Measurements from ENCODE around the gene PARP14.

- TF ChIP-seq SREBF1 (IDR thresholded peaks at IDR 0.05; ENCODE audit: low read length) (no peak), MAX (IDR thresholded peaks at IDR 0.05; ENCODE audit: low read depth, low read length) (no peak), ATF7 (IDR thresholded peaks at IDR 0.05; ENCODE audit: low read depth) (no peak), POLR2A (IDR thresholded peaks at IDR 0.05; ENCODE audit: low read depth, low read length) (no peak)
- TF ChIP-seq, protein P1, sequence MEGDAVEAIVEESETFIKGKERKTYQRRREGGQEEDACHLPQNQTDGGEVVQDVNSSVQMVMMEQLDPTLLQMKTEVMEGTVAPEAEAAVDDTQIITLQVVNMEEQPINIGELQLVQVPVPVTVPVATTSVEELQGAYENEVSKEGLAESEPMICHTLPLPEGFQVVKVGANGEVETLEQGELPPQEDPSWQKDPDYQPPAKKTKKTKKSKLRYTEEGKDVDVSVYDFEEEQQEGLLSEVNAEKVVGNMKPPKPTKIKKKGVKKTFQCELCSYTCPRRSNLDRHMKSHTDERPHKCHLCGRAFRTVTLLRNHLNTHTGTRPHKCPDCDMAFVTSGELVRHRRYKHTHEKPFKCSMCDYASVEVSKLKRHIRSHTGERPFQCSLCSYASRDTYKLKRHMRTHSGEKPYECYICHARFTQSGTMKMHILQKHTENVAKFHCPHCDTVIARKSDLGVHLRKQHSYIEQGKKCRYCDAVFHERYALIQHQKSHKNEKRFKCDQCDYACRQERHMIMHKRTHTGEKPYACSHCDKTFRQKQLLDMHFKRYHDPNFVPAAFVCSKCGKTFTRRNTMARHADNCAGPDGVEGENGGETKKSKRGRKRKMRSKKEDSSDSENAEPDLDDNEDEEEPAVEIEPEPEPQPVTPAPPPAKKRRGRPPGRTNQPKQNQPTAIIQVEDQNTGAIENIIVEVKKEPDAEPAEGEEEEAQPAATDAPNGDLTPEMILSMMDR (IDR thresholded peaks at IDR 0.05 in 2 of 3, conservative IDR thresholded peaks at IDR 0.05 in 1 of 3; ENCODE audit: control insufficient read depth in 2 of 3, extremely low read depth in 1 of 3, insufficient read depth in 1 of 3, low read depth in 3 of 3, low read length in 3 of 3): no peak
- TF ChIP-seq, protein P2, sequence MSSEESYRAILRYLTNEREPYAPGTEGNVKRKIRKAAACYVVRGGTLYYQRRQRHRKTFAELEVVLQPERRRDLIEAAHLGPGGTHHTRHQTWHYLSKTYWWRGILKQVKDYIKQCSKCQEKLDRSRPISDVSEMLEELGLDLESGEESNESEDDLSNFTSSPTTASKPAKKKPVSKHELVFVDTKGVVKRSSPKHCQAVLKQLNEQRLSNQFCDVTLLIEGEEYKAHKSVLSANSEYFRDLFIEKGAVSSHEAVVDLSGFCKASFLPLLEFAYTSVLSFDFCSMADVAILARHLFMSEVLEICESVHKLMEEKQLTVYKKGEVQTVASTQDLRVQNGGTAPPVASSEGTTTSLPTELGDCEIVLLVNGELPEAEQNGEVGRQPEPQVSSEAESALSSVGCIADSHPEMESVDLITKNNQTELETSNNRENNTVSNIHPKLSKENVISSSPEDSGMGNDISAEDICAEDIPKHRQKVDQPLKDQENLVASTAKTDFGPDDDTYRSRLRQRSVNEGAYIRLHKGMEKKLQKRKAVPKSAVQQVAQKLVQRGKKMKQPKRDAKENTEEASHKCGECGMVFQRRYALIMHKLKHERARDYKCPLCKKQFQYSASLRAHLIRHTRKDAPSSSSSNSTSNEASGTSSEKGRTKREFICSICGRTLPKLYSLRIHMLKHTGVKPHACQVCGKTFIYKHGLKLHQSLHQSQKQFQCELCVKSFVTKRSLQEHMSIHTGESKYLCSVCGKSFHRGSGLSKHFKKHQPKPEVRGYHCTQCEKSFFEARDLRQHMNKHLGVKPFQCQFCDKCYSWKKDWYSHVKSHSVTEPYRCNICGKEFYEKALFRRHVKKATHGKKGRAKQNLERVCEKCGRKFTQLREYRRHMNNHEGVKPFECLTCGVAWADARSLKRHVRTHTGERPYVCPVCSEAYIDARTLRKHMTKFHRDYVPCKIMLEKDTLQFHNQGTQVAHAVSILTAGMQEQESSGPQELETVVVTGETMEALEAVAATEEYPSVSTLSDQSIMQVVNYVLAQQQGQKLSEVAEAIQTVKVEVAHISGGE (CRISPR knock-in tag; IDR thresholded peaks at IDR 0.05): no peak
Measured at GRCh38 chr3:122690096-122690495, 9.5 kb downstream of the PARP14 start.

Measured in GM12878 (cell line).